Smooth muscle cell (in vitro differentiated cells): ENCODE measurements around the gene FMNL2. TPM values are rescaled to one million over a fixed set of nuclear protein-coding genes. Genes with fewer than 3 reads are reported as not detected.

Source experiments
- DNase-seq: peaks from one replicate; lab custom pipeline; 2025; ENCODE audit not compliant: unreplicated experiment; lab: John Stamatoyannopoulos, UW
- H2AFZ ChIP-seq: fragments of 200-600 bp; sonication (generic); 2 replicates; pipeline ENCODE4 v1.6.0; 2016; ENCODE audit warnings: antibody characterized with exemption, low read depth, mild to moderate bottlenecking
- H3F3A ChIP-seq: fragments of 200-600 bp; sonication (generic); 2 replicates; pipeline ENCODE4 v1.6.0; 2017; ENCODE audit warnings: antibody characterized with exemption, low read depth
- H3K27ac ChIP-seq: fragments of 200-600 bp; sonication (generic); 2 replicates; pipeline ENCODE4 v1.5.1; 2016; ENCODE audit warnings: low read depth, mild to moderate bottlenecking
- H3K27me3 ChIP-seq: fragments of 200-600 bp; sonication (generic); 2 replicates; pipeline ENCODE4 v1.6.1; 2016; ENCODE audit warnings: low read depth, mild to moderate bottlenecking
- H3K36me3 ChIP-seq: fragments of 200-600 bp; sonication (generic); 2 replicates; pipeline ENCODE4 v1.5.1; 2016; ENCODE audit warnings: low read depth
- H3K4me1 ChIP-seq: fragments of 200-600 bp; sonication (generic); 2 replicates; pipeline ENCODE4 v1.5.1; 2016; ENCODE audit warnings: low read depth
- H3K4me2 ChIP-seq: fragments of 200-600 bp; sonication (generic); 2 replicates; pipeline ENCODE4 v1.6.0; 2016; ENCODE audit warnings: mild to moderate bottlenecking
- H3K4me3 ChIP-seq: fragments of 200-600 bp; sonication (generic); 2 replicates; pipeline ENCODE4 v1.5.1; 2016; ENCODE audit warnings: mild to moderate bottlenecking
- H3K79me2 ChIP-seq: fragments of 200-600 bp; sonication (generic); 2 replicates; pipeline ENCODE4 v1.6.0; 2016; ENCODE audit warnings: low read depth, mild to moderate bottlenecking
- H3K9ac ChIP-seq: fragments of 200-600 bp; sonication (generic); 2 replicates; pipeline ENCODE4 v1.6.0; 2016; ENCODE audit warnings: low read depth
- H3K9me3 ChIP-seq: fragments of 200-600 bp; sonication (generic); replicated peaks from 2 replicates; pipeline ENCODE4 v1.5.1; 2016; ENCODE audit warnings: low read depth
- H4K20me1 ChIP-seq: fragments of 200-600 bp; sonication (generic); 2 replicates; pipeline ENCODE4 v1.6.0; 2016; ENCODE audit warnings: low read depth
- CTCF ChIP-seq: fragments of 200-600 bp; sonication (generic); IDR thresholded peaks from 2 replicates; pipeline ENCODE4 v1.5.1; 2017; ENCODE audit warnings: borderline replicate concordance, mild to moderate bottlenecking, antibody characterized with exemption; ENCODE audit not compliant: insufficient read depth, poor library complexity, severe bottlenecking
- WGBS: methylation state at CpG from one replicate; pipeline ENCODE4 v1.1.7; 2016; ENCODE audit warnings: low lambda C conversion rate; 5-methylcytosine and 5-hydroxymethylcytosine counted together
- polyA plus RNA-seq: library from polyadenylated mRNA; unstranded; fragments of >200 nt; fragmentation: Nextera tagmentation; extraction: Ambion mirVana; gene quantifications from 2 replicates; pipeline ENCODE4 v1.2.1, GENCODE V29; 2016
- total RNA-seq: library from RNA; depleted of rRNA; stranded (reverse); fragments of >200 nt; gene quantifications from 2 replicates; pipeline ENCODE4 v1.2.3, GENCODE V29; 2014

FMNL2 gene
- total and polyA plus RNA-seq, 2 experiments from 2014 or later: 7.4 to 37.3 TPM

- H3K36me3 ChIP-seq: no peaks in the 10 kb centered on the region
- H3K4me2 ChIP-seq: peak overlapping the region; percentile 75
- no peak overlapping the region for H2AFZ ChIP-seq
- no peak for DNase-seq
- H4K20me1 ChIP-seq: peaks cover 55% of the 10 kb centered on the region
- peaks cover 40% of the 10 kb centered on the region for H3F3A ChIP-seq
- 13% methylated on average over 3 of the region's 3 CpGs for WGBS
- peak overlapping the region; percentile 25 for H3K9ac ChIP-seq
- no peaks in the 10 kb centered on the region for H3K27me3 ChIP-seq
- peaks cover 72% of the 10 kb centered on the region for H3K79me2 ChIP-seq
- H3K27ac ChIP-seq: peak overlapping the region; percentile 79
- H3K4me1 ChIP-seq: peaks cover 46% of the 10 kb centered on the region
- no peaks in the 10 kb centered on the region for H3K9me3 ChIP-seq
- H3K4me3 ChIP-seq: no peak overlapping the region
- no peak for TF ChIP-seq CTCF
Observed at GRCh38 chr2:152445791-152446201, 110.8 kb downstream of the FMNL2 start.

- H3K4me3 ChIP-seq: no peak overlapping the region
- peaks cover 54% of the 10 kb centered on the region for H4K20me1 ChIP-seq
- H3K4me1 ChIP-seq: peaks cover 43% of the 10 kb centered on the region
- no peaks in the 10 kb centered on the region for H3K27me3 ChIP-seq
- TF ChIP-seq CTCF: no peak
- peaks cover 68% of the 10 kb centered on the region for H3K79me2 ChIP-seq
- no peak for DNase-seq
- H2AFZ ChIP-seq: no peak overlapping the region
- H3K4me2 ChIP-seq: peak overlapping the region; percentile 75
- 69% methylated on average over 1 of the region's 1 CpG for WGBS
- no peaks in the 10 kb centered on the region for H3K9me3 ChIP-seq
- H3K27ac ChIP-seq: peak overlapping the region; percentile 79
- H3K9ac ChIP-seq: peak overlapping the region; percentile 20
- H3K36me3 ChIP-seq: no peaks in the 10 kb centered on the region
- H3F3A ChIP-seq: peaks cover 40% of the 10 kb centered on the region
Observed at GRCh38 chr2:152446213-152446612, 111.2 kb downstream of the FMNL2 start.

- H2AFZ ChIP-seq: no peak overlapping the region
- H3K27ac ChIP-seq: peak overlapping the region; percentile 58
- H3F3A ChIP-seq: peaks cover 40% of the 10 kb centered on the region
- peaks cover 54% of the 10 kb centered on the region for H3K4me1 ChIP-seq
- WGBS: 90% methylated on average over 1 of the region's 1 CpG
- no peak overlapping the region for H3K9ac ChIP-seq
- H3K9me3 ChIP-seq: no peaks in the 10 kb centered on the region
- peaks cover 51% of the 10 kb centered on the region for H4K20me1 ChIP-seq
- DNase-seq: no peak
- H3K4me2 ChIP-seq: peak overlapping the region; percentile 64
- H3K79me2 ChIP-seq: peaks cover 61% of the 10 kb centered on the region
- no peaks in the 10 kb centered on the region for H3K27me3 ChIP-seq
- no peaks in the 10 kb centered on the region for H3K36me3 ChIP-seq
- H3K4me3 ChIP-seq: no peak overlapping the region
- TF ChIP-seq CTCF: no peak
Observed at GRCh38 chr2:152447897-152448296, 112.9 kb downstream of the FMNL2 start.

- H3K36me3 ChIP-seq: no peaks in the 10 kb centered on the region
- H3K9ac ChIP-seq: no peak overlapping the region
- H3K9me3 ChIP-seq: no peaks in the 10 kb centered on the region
- no peak overlapping the region for H2AFZ ChIP-seq
- H3K4me3 ChIP-seq: no peak overlapping the region
- no peak for DNase-seq
- H4K20me1 ChIP-seq: peaks cover 45% of the 10 kb centered on the region
- peaks cover 58% of the 10 kb centered on the region for H3K79me2 ChIP-seq
- H3K27me3 ChIP-seq: no peaks in the 10 kb centered on the region
- 9% methylated on average over 5 of the region's 5 CpGs for WGBS
- peaks cover 61% of the 10 kb centered on the region for H3K4me1 ChIP-seq
- no peak for TF ChIP-seq CTCF
- H3K27ac ChIP-seq: peak overlapping the region; percentile 58
- H3K4me2 ChIP-seq: peak overlapping the region; percentile 64
- H3F3A ChIP-seq: peaks cover 40% of the 10 kb centered on the region
Observed at GRCh38 chr2:152448606-152449005, 113.6 kb downstream of the FMNL2 start.
